ENCODE results near the gene ATP6V0E2.

Gene ATP6V0E2

DNA sequence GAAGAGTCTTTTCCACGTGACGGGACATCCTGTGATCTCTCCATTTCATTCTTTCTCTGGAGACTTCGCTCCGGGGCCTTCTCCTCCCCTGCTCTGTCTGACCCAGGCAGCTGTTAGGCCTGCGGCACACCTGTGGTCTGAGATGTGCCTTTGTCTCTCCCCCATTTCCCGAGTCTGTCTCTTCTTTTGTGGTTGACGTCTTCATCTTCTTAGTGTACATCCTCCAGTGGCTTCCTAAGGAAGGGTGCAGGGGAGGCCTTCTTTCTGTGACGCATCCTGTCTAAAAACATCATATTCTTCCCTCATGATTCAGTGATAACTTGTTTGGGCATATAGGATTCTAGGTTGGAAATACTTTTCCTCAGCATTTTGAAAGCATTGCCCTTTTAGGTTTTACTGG, 17.2 kb upstream of the ATP6V0E2 start:
- Histone ChIP-seq H3K27me3 (ENCODE audit: insufficient read depth, poor library complexity, severe bottlenecking) (no peaks in the 10 kb centered on the region), H3K27ac (replicated peaks) (no peak overlapping the region), H3K4me3 (replicated peaks; ENCODE audit: insufficient read depth, low read length) (no peak overlapping the region)
- TF ChIP-seq SPI1 (IDR thresholded peaks at IDR 0.05; ENCODE audit: borderline replicate concordance, low read depth) (no peak), GABPA (IDR thresholded peaks at IDR 0.05; ENCODE audit: low read depth) (no peak), POLR2AphosphoS5 (IDR thresholded peaks at IDR 0.05; ENCODE audit: low read depth) (no peak)
- TF ChIP-seq, protein P1, sequence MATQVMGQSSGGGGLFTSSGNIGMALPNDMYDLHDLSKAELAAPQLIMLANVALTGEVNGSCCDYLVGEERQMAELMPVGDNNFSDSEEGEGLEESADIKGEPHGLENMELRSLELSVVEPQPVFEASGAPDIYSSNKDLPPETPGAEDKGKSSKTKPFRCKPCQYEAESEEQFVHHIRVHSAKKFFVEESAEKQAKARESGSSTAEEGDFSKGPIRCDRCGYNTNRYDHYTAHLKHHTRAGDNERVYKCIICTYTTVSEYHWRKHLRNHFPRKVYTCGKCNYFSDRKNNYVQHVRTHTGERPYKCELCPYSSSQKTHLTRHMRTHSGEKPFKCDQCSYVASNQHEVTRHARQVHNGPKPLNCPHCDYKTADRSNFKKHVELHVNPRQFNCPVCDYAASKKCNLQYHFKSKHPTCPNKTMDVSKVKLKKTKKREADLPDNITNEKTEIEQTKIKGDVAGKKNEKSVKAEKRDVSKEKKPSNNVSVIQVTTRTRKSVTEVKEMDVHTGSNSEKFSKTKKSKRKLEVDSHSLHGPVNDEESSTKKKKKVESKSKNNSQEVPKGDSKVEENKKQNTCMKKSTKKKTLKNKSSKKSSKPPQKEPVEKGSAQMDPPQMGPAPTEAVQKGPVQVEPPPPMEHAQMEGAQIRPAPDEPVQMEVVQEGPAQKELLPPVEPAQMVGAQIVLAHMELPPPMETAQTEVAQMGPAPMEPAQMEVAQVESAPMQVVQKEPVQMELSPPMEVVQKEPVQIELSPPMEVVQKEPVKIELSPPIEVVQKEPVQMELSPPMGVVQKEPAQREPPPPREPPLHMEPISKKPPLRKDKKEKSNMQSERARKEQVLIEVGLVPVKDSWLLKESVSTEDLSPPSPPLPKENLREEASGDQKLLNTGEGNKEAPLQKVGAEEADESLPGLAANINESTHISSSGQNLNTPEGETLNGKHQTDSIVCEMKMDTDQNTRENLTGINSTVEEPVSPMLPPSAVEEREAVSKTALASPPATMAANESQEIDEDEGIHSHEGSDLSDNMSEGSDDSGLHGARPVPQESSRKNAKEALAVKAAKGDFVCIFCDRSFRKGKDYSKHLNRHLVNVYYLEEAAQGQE (IDR thresholded peaks at IDR 0.05; ENCODE audit: insufficient replicate concordance, low read depth): no peak
- TF ChIP-seq, protein P2, sequence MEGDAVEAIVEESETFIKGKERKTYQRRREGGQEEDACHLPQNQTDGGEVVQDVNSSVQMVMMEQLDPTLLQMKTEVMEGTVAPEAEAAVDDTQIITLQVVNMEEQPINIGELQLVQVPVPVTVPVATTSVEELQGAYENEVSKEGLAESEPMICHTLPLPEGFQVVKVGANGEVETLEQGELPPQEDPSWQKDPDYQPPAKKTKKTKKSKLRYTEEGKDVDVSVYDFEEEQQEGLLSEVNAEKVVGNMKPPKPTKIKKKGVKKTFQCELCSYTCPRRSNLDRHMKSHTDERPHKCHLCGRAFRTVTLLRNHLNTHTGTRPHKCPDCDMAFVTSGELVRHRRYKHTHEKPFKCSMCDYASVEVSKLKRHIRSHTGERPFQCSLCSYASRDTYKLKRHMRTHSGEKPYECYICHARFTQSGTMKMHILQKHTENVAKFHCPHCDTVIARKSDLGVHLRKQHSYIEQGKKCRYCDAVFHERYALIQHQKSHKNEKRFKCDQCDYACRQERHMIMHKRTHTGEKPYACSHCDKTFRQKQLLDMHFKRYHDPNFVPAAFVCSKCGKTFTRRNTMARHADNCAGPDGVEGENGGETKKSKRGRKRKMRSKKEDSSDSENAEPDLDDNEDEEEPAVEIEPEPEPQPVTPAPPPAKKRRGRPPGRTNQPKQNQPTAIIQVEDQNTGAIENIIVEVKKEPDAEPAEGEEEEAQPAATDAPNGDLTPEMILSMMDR (IDR thresholded peaks at IDR 0.05; ENCODE audit: insufficient read depth, low read length): no peak
- no peak for DNase-seq (ENCODE audit: low read depth in 1 of 2, low spot score in 1 of 2)

DNA sequence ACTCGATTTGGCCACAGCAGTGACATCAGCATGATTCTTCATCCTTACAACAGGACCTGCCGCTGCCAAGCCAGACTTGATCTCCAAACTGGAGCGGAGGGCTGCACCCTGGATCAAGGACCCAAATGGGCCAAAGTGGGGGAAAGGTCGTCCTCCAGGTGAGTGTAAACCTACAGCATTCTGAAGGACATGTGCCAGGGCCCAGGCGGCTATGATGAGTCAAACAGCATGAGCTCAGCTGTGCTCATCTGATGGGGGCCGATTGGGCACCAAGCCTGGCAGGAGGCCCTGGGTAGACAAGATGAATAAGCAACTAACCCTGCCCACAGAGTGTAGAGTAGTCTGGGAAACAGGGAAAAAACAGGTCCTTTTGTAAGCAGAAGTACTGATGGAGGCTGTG, 14.4 kb upstream of the ATP6V0E2 start:
- no peak for DNase-seq (ENCODE audit: low read depth in 1 of 2, low spot score in 1 of 2)
- TF ChIP-seq POLR2AphosphoS5 (IDR thresholded peaks at IDR 0.05; ENCODE audit: low read depth) (no peak), SPI1 (IDR thresholded peaks at IDR 0.05; ENCODE audit: borderline replicate concordance, low read depth) (no peak), GABPA (IDR thresholded peaks at IDR 0.05; ENCODE audit: low read depth) (no peak)
- TF ChIP-seq, protein P2 (IDR thresholded peaks at IDR 0.05; ENCODE audit: insufficient read depth, low read length): no peak
- TF ChIP-seq, protein P1 (IDR thresholded peaks at IDR 0.05; ENCODE audit: insufficient replicate concordance, low read depth): no peak
- H3K27me3 ChIP-seq (ENCODE audit: insufficient read depth, poor library complexity, severe bottlenecking): no peaks in the 10 kb centered on the region
- H3K27ac ChIP-seq (replicated peaks): no peak overlapping the region
- H3K4me3 ChIP-seq (replicated peaks; ENCODE audit: insufficient read depth, low read length): no peak overlapping the region

DNA sequence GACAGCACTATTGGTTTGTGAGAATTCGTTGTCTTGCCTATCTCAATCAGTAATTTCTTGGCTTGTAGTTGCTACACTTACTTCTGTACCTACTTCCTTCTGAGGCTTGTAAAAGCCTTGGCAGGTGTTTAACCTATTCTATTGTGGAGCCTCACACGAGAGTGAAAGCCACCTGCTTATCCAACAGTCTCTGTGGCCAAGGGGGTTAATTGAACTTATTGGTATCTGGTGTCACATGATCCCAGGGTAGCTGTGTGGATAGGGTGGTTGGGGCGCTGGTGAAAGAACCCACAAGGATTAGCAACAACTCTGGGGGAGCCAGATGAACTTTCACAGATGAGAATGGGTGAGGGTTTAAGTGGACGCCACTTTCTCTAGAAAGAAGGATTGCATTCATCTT, 13.9 kb upstream of the ATP6V0E2 start:
- TF ChIP-seq GABPA (IDR thresholded peaks at IDR 0.05; ENCODE audit: low read depth) (no peak), POLR2AphosphoS5 (IDR thresholded peaks at IDR 0.05; ENCODE audit: low read depth) (no peak), SPI1 (IDR thresholded peaks at IDR 0.05; ENCODE audit: borderline replicate concordance, low read depth) (no peak)
- TF ChIP-seq, protein P1 (IDR thresholded peaks at IDR 0.05; ENCODE audit: insufficient replicate concordance, low read depth): no peak
- TF ChIP-seq, protein P2 (IDR thresholded peaks at IDR 0.05; ENCODE audit: insufficient read depth, low read length): no peak
- Histone ChIP-seq H3K27me3 (ENCODE audit: insufficient read depth, poor library complexity, severe bottlenecking) (no peaks in the 10 kb centered on the region), H3K4me3 (replicated peaks; ENCODE audit: insufficient read depth, low read length) (no peak overlapping the region), H3K27ac (replicated peaks) (no peak overlapping the region)
- no peak for DNase-seq (ENCODE audit: low read depth in 1 of 2, low spot score in 1 of 2)

All from HL-60 (cell line).